Measurements from ENCODE around the gene AMFR. TPM values are rescaled to one million over a fixed set of nuclear protein-coding genes. Genes with fewer than 3 reads are reported as not detected.
A peak's percentile ranks its signal among the peaks of the same experiment; 100 is the strongest.

The AMFR gene
- total RNA-seq, 1 experiment from 2014 or later, result 66.3 TPM

GRCh38 chr16:56421313-56421712 is 4.0 kb downstream of the AMFR start:
- ChIA-PET CTCF (interaction anchor here (1.7 kb wide), 1 partner anchor 20 kb away, joined by 3 read pairs; no protein-coding TSS in a partner anchor), POLR2A (no interaction called here), RAD21 (ENCODE audit: low non-redundant PET in 1 of 2, low total read pairs in 2 of 2, uncharacterized antibody in 2 of 2, unreplicated experiment in 2 of 2) (no interaction called here)
- ATAC-seq, result no peak
- Histone ChIP-seq H3K79me2 (ENCODE audit: insufficient read depth, low read length) (peaks cover 74% of the 10 kb centered on the region), H3K4me2 (ENCODE audit: low read length) (no peak overlapping the region), H3K9me2 (ENCODE audit: insufficient read depth) (no peaks in the 10 kb centered on the region), H3K4me1 (ENCODE audit: control insufficient read depth in 1 of 2, insufficient read depth in 2 of 2, low read length in 2 of 2) (peaks cover 18 to 59% of the 10 kb centered on the region in 2 experiments), H3K4me3 (replicated peaks in 1 of 2; ENCODE audit: low read depth in 1 of 2, low read length in 2 of 2) (no peak overlapping the region), H3K9ac (ENCODE audit: low read length) (no peak overlapping the region), H3K9me3 (ENCODE audit: control insufficient read depth in 1 of 2, insufficient read depth in 1 of 2, low read depth in 1 of 2, low read length in 2 of 2) (no peaks in the 10 kb centered on the region), H4K20me1 (ENCODE audit: insufficient read depth) (no peaks in the 10 kb centered on the region; the same call in 1 of the 2 replicates), H3K36me3 (ENCODE audit: control insufficient read depth in 1 of 2, insufficient read depth in 2 of 2, low read length in 2 of 2) (no peaks in the 10 kb centered on the region), H2AFZ (ENCODE audit: low read depth, low read length, poor library complexity, severe bottlenecking) (no peak overlapping the region), H3K27ac (ENCODE audit: low read depth, low read length) (no peak overlapping the region), H3K27me3 (ENCODE audit: insufficient read depth, low read length) (no peaks in the 10 kb centered on the region)
- no TSS peak for BruUV-seq (replicated peaks)
- no peak for DNase-seq (ENCODE audit: low read depth, low spot score)
- intact Hi-C loops (cut with micrococcal nuclease), result no loop called here
- TF ChIP-seq CEBPB (IDR thresholded peaks at IDR 0.05; ENCODE audit: low read depth) (no peak), CTCF (IDR thresholded peaks at IDR 0.05 in 2 of 3, conservative IDR thresholded peaks at IDR 0.05 in 1 of 3; ENCODE audit: borderline replicate concordance in 1 of 3, insufficient read depth in 1 of 3, low read depth in 2 of 3, low read length in 2 of 3) (no peak), YY1 (IDR thresholded peaks at IDR 0.05; ENCODE audit: extremely low read depth, insufficient replicate concordance, low read depth, low read length) (no peak)

- Histone ChIP-seq H3K79me2 (ENCODE audit: insufficient read depth, low read length) (peaks cover 81% of the 10 kb centered on the region), H3K4me1 (ENCODE audit: control insufficient read depth in 1 of 2, insufficient read depth in 2 of 2, low read length in 2 of 2) (peaks cover 18 to 52% of the 10 kb centered on the region in 2 experiments), H2AFZ (ENCODE audit: low read depth, low read length, poor library complexity, severe bottlenecking) (no peak overlapping the region), H3K4me3 (replicated peaks in 1 of 2; ENCODE audit: low read depth in 1 of 2, low read length in 2 of 2) (no peak overlapping the region), H4K20me1 (ENCODE audit: insufficient read depth) (no peaks in the 10 kb centered on the region; the same call in 1 of the 2 replicates), H3K36me3 (ENCODE audit: control insufficient read depth in 1 of 2, insufficient read depth in 2 of 2, low read length in 2 of 2) (no peaks in the 10 kb centered on the region), H3K9ac (ENCODE audit: low read length) (no peak overlapping the region), H3K9me2 (ENCODE audit: insufficient read depth) (no peaks in the 10 kb centered on the region), H3K27ac (ENCODE audit: low read depth, low read length) (no peak overlapping the region), H3K9me3 (ENCODE audit: control insufficient read depth in 1 of 2, insufficient read depth in 1 of 2, low read depth in 1 of 2, low read length in 2 of 2) (no peaks in the 10 kb centered on the region), H3K27me3 (ENCODE audit: insufficient read depth, low read length) (no peaks in the 10 kb centered on the region), H3K4me2 (ENCODE audit: low read length) (peak overlapping the region; percentile 18; the same call in 1 of the 2 replicates)
- ChIA-PET RAD21 (ENCODE audit: low non-redundant PET in 1 of 2, low total read pairs in 2 of 2, uncharacterized antibody in 2 of 2, unreplicated experiment in 2 of 2) (no interaction called here), POLR2A (no interaction called here), CTCF (interaction anchor here (1.7 kb wide), 1 partner anchor 19 kb away, joined by 3 read pairs; no protein-coding TSS in a partner anchor)
- no peak for ATAC-seq
- no peak for TF ChIP-seq REST (IDR thresholded peaks at IDR 0.05; ENCODE audit: low read depth)
- no peak for TF ChIP-seq ZFX (IDR thresholded peaks at IDR 0.05)
- no peak for TF ChIP-seq SIN3A (IDR thresholded peaks at IDR 0.05; ENCODE audit: low read depth)
- TF ChIP-seq EZH2 (IDR thresholded peaks at IDR 0.05), result no peak
- no peak for TF ChIP-seq ATF3 (IDR thresholded peaks at IDR 0.05)
- TF ChIP-seq CEBPB (IDR thresholded peaks at IDR 0.05; ENCODE audit: low read depth), result no peak
- intact Hi-C loops (cut with micrococcal nuclease), result no loop called here
- BruUV-seq (replicated peaks), result no TSS peak
- no peak for DNase-seq (ENCODE audit: low read depth, low spot score)
Measured at GRCh38 chr16:56420613-56421012, 4.7 kb downstream of the AMFR start.

Measured in HCT116 (cell line).